Endometrial microvascular endothelial cells (primary cell): ENCODE measurements around the gene METTL6. TPM values are rescaled to one million over a fixed set of nuclear protein-coding genes. Genes with fewer than 3 reads are reported as not detected.

Source experiments
- in situ Hi-C: cut with HindIII; loops from 2 replicates; pipeline ENCODE4 v1.10.0; 2017; ENCODE audit warnings: low sequenced_read_pairs, low pct_unique_long_range_greater_than_20kb; ENCODE audit errors: inconsistent ontology term
- total RNA-seq: library from RNA; depleted of rRNA; stranded (reverse); fragments of >200 nt; gene quantifications from one replicate; pipeline ENCODE4 v1.2.3, GENCODE V29; 2015; ENCODE audit errors: inconsistent ontology term

METTL6 gene
- total RNA-seq, 1 donor from 2014 or later, result 17.7 TPM

GRCh38 chr3:15452156-15452555, 24.8 kb upstream of the METTL6 start:
- in situ Hi-C loops, result no loop called here

DNA sequence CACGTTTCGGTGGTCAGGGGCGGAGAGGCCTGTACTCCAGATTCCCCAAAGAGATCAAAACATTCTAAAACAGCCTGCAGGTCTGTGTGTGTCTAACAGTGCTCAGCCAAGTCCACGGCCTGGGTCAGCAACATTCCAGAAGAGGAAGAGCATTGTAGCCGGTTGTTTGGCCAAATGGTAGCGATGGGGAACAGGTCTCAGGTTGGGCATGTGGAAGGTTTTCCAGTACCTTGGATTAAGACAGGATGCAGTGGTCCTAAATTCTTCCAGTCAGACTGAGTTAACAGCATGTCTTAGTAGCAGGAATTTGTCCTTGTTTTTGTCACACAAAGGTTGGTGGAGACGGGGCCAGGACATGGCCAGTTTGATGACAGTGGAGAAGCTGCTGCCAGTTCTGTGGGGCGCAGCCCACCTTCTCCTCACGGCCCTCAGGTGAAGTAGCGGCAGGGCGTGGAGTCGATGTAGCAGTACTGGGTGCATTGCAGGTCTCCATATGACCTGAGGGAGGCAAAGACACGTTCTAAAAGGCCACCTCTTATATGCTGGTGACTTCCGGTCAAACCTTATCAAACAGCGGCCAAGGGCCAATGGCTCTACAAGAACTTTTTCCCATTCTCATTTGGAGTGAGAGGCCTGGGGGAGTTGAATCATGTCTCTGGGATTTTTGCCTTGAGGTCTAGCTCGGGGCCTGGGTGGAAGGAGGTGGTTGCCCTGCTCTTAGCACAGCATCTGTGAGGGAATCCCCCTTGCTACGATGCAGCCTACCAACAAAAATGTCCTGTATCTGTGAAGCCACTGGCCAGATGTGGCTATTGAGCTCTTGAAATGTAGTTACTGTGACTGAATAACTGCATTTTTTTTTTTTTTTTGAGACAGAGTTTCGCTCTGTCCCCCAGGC, 24.1 kb upstream of the METTL6 start:
- in situ Hi-C loops, result no loop called here

- in situ Hi-C loops, result no loop called here
Measured at GRCh38 chr3:15450438-15451215, 23.3 kb upstream of the METTL6 start.

DNA sequence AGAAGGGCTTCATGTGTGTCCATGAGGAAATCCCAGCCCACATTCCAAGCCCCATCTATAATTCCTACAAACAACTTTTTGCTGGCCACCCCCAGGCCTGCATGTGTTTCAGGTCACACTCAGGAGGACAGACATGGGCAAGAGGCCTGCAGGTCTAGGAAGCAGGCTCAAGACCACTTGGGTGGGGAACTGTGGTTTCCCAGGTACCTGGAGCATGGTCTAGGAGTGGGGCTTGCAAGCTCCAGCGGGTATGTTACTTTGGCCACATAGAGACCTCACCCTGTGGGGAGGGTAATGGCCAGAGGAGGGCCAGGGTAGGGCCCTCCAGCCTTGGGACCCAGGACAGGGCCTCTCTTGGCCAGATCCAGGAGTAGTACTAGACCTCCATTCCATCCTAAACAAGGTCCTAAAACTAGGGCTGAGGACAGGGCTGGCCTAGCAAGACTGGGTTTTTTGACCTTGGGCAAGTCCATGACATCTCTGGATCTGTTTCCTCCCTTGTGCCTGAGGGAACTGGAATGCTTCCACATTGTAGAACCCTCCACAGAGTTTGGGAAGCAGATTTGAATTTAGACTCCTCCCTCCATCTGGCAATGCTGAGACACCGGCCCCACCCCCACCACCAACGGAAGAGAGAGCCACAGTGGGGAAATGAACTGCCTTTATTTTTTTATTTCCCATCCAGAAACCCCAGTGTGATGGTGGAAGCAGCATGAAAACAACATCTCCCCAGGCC, 22.3 kb upstream of the METTL6 start:
- in situ Hi-C loops, result no loop called here

- in situ Hi-C loops, result no loop called here
Measured at GRCh38 chr3:15443826-15444524, 16.6 kb upstream of the METTL6 start.

GRCh38 chr3:15440891-15441290, 13.5 kb upstream of the METTL6 start:
- in situ Hi-C loops, result no loop called here

DNA sequence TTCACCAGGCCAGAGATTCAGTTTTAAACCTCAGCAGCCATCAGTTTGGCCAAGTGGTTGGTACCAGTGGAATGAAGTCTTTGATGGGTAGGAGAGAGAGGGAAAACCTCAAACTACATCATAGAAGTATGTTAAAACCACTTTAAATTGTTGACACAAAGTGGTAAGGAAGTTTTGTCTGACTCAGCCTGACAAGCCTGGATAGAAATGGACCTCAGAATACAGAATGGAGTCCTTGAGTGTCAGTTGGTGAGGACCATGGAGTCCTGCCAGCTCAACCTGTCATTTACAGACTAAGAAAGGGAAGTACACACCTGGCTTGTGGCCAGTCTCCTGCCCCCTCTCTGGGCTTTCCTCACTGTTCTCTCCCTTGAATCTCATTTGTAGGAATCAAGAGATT, 12.1 kb upstream of the METTL6 start:
- in situ Hi-C loops, result no loop called here

- in situ Hi-C loops, result no loop called here
Measured at GRCh38 chr3:15438983-15439382, 11.6 kb upstream of the METTL6 start.

DNA sequence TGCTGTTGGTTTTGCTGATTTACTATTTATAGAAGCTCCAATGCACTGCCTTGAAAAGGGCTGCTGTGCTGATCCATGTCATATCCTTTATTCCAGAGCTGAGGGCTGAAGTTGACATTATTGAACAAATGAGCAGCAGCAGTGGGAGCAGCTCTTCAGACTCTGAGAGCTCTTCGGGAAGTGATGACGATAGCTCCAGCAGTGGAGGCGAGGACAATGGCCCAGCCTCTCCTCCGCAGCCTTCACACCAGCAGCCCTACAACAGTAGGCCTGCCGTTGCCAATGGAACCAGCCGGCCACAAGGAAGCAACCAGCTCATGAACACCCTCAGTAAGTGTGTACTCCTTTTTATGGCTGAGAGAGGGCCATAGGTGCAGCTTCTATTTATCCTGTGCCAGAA, 8.9 kb upstream of the METTL6 start:
- in situ Hi-C loops, result no loop called here

DNA sequence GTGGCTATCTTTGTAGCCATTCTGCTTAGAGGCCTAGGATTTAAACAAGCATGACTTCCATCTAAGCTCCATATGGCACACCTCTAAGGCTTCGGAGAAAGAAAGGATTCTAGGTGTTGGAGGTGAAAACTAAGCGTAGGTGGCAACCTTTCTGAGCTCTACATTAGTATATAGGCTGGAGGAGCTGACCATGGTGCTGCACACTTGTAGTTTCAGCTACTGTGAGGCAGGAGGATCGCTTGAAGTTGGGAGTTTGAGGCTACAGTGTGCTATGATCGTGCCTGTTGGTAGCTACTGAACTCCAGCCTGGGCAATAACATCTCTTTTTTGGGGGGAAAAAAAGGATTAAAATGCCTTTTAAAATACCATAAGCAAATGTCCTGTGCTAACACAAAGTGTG, 7.4 kb upstream of the METTL6 start:
- in situ Hi-C loops, result no loop called here

DNA sequence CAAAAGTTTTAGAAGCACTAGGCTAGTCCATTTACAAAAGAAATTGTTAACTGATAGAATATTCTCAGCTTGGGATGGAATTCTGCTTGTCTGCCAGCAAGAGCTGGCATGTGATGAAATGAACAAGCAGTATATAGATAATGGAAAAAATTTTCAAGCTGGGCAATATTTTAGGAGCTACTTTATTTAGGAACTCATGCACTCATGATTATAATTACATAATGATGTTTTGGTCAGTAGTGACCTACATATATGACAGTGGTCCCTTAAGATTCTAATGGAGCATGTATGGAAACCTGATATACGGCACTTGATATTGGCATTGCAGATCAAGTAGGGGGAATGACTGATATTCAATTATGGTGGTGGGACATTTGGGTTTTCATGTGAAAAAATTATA, 6.2 kb upstream of the METTL6 start:
- in situ Hi-C loops, result no loop called here

- in situ Hi-C loops, result no loop called here
Measured at GRCh38 chr3:15431256-15431837, 4.0 kb upstream of the METTL6 start.

- in situ Hi-C loops, result no loop called here
Measured at GRCh38 chr3:15430624-15431023, 3.3 kb upstream of the METTL6 start.

- in situ Hi-C loops, result no loop called here
Measured at GRCh38 chr3:15429080-15429479, 1.7 kb upstream of the METTL6 start.

DNA sequence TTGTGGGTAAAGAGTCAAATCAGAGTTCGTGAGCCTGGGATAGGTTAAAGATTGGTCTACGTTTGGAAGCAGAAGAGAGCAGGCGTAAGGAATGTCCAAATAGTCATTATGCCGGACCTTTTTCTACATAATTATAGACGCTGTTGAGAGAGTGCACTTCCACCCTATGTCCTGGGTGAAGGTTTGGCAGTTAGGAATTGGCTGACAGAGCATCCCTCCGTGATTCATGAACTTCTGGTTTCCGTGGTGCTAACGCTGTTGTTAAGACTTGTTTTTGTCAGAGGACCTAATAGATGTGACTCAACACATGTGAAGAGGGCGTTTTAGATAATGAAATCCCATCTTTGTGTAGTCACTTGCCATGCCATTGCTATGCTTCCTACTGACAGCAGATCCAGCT, 1.2 kb upstream of the METTL6 start:
- in situ Hi-C loops, result no loop called here

- in situ Hi-C loops, result no loop called here
Measured at GRCh38 chr3:15427981-15428380, 637 bp upstream of the METTL6 start.

- in situ Hi-C loops, result no loop called here
Measured at GRCh38 chr3:15426579-15427118, 695 bp downstream of the METTL6 start.

GRCh38 chr3:15420871-15421270, 6.5 kb downstream of the METTL6 start:
- in situ Hi-C loops, result no loop called here
